Testis (tissue), 3 donors: ENCODE data around the gene SLIT3. TPM values are rescaled to one million over a fixed set of nuclear protein-coding genes. Genes with fewer than 3 reads are reported as not detected.

Source experiments
- DNase-seq: peaks from one replicate; pipeline ENCODE4 v3.0.0-alpha.2; 2019
- H3K27ac ChIP-seq, 2 donors: fragments of 200-600 bp; sonication (generic); one replicate each; pipeline ENCODE4 v1.5.1; 2019
- H3K27me3 ChIP-seq: fragments of 200-600 bp; sonication (generic); one replicate; pipeline ENCODE4 v1.5.1; 2019
- H3K36me3 ChIP-seq: fragments of 200-600 bp; sonication (generic); one replicate; pipeline ENCODE4 v1.5.1; 2017; ENCODE audit warnings: low read depth; ENCODE audit errors: missing control alignments
- H3K4me1 ChIP-seq: fragments of 200-600 bp; sonication (generic); one replicate; pipeline ENCODE4 v1.5.1; 2019
- H3K4me3 ChIP-seq, 2 donors: fragments of 200-600 bp; sonication (generic); one replicate each; pipeline ENCODE4 v1.5.1; 2017 to 2019
- H3K9me3 ChIP-seq: fragments of 200-600 bp; sonication (generic); one replicate; pipeline ENCODE4 v1.5.1; 2017
- CTCF ChIP-seq, 3 experiments: fragments of 450-650 bp in 2 of 3; fragments of 200-600 bp in 1 of 3; sonication (generic) in 1 of 3; IDR thresholded peaks; one replicate each; pipeline ENCODE4 v1.5.1; 2016 to 2019; ENCODE audit warnings: antibody characterized with exemption in 3 of 3, mild to moderate bottlenecking in 2 of 3, moderate library complexity in 1 of 3
- POLR2A ChIP-seq: fragments of 450-650 bp; IDR thresholded peaks from one replicate; pipeline ENCODE4 v1.6.1; 2017; ENCODE audit warnings: antibody characterized with exemption, mild to moderate bottlenecking, moderate library complexity
- WGBS, 2 donors: methylation state at CpG; one replicate each; pipeline ENCODE4 v1.1.5; 2018; 5-methylcytosine and 5-hydroxymethylcytosine counted together
- intact Hi-C: fragments of 100-400 bp; cut with DNase I; formaldehyde crosslinking; loops from one replicate; pipeline ENCODE4 v1.15.1; 2023; ENCODE audit warnings: low total_unique reads
- polyA plus RNA-seq: library from polyadenylated mRNA; stranded (reverse); fragments of 350-450 nt; fragmentation: Illumina TruSeq; extraction: RNeasy Lipid Tissue Mini Kit (QIAGEN cat#74804); gene quantifications from one replicate; pipeline ENCODE4 v1.2.3, GENCODE V29; 2014; ENCODE audit warnings: low read depth, low replicate concordance; ENCODE audit not compliant: insufficient read depth
- total RNA-seq, 2 donors: library from RNA; depleted of rRNA; stranded (reverse); fragments of >200 nt; gene quantifications; one replicate each; pipeline ENCODE4 v1.2.3, GENCODE V29; 2016

The SLIT3 gene
- total and polyA plus RNA-seq, 3 donors from 2014 or later: 4.8 to 23.2 (median 7.8) TPM

- H3K4me3 ChIP-seq: no peak overlapping the region
- no peak for TF ChIP-seq CTCF (IDR thresholded peaks at IDR 0.05)
- TF ChIP-seq POLR2A: no peak
- H3K27me3 ChIP-seq: no peaks in the 10 kb centered on the region
- DNase-seq: no peak
- H3K9me3 ChIP-seq: no peaks in the 10 kb centered on the region
- H3K36me3 ChIP-seq: no peaks in the 10 kb centered on the region
- intact Hi-C loops: no loop called here
- H3K27ac ChIP-seq: no peak overlapping the region
- WGBS, 2 donors: 95 to 100% methylated on average over 1 to 2 of the region's 2 CpGs
- H3K4me1 ChIP-seq: no peaks in the 10 kb centered on the region
These were observed 534.6 kb downstream of the SLIT3 start for GRCh38 chr5:168766426-168766700.

GRCh38 chr5:168765551-168766425 lies 535.2 kb downstream of the SLIT3 start:
- TF ChIP-seq CTCF (IDR thresholded peaks at IDR 0.05) (no peak), POLR2A (no peak)
- H3K9me3 ChIP-seq: no peaks in the 10 kb centered on the region
- 46 to 60% methylated on average over 8 to 9 of the region's 9 CpGs for WGBS, 2 donors
- DNase-seq: no peak
- no peak overlapping the region for H3K4me3 ChIP-seq
- H3K36me3 ChIP-seq: no peaks in the 10 kb centered on the region
- intact Hi-C loops: no loop called here
- no peaks in the 10 kb centered on the region for H3K4me1 ChIP-seq
- no peak overlapping the region for H3K27ac ChIP-seq
- H3K27me3 ChIP-seq: no peaks in the 10 kb centered on the region

GRCh38 chr5:168765086-168765550 lies 535.8 kb downstream of the SLIT3 start:
- Histone ChIP-seq H3K27ac (no peak overlapping the region), H3K36me3 (no peaks in the 10 kb centered on the region), H3K4me1 (no peaks in the 10 kb centered on the region), H3K4me3 (no peak overlapping the region), H3K9me3 (no peaks in the 10 kb centered on the region), H3K27me3 (no peaks in the 10 kb centered on the region)
- no peak for TF ChIP-seq CTCF (IDR thresholded peaks at IDR 0.05)
- WGBS, 2 donors: 91 to 92% methylated on average over 15 of the region's 15 CpGs
- intact Hi-C loops: no loop called here
- no peak for DNase-seq

- Histone ChIP-seq H3K27me3 (no peaks in the 10 kb centered on the region), H3K36me3 (no peaks in the 10 kb centered on the region), H3K4me3 (no peak overlapping the region), H3K27ac (no peak overlapping the region), H3K4me1 (no peaks in the 10 kb centered on the region), H3K9me3 (no peaks in the 10 kb centered on the region)
- intact Hi-C loops: no loop called here
- WGBS, 2 donors: 62 to 63% methylated on average over 10 of the region's 10 CpGs
- TF ChIP-seq CTCF (IDR thresholded peaks at IDR 0.05) (no peak), POLR2A (no peak)
- DNase-seq: no peak
These were observed 544.2 kb downstream of the SLIT3 start for GRCh38 chr5:168756453-168757391.
